Panc1 (cell line): ENCODE data around the gene ARHGAP44. TPM values are rescaled to one million over a fixed set of nuclear protein-coding genes. Genes with fewer than 3 reads are reported as not detected.

Source experiments
- ATAC-seq: fragments of 200-7000 bp; cut with Tn5 transposase; 2 replicates; pipeline ENCODE4 v1.9.1; 2020; ENCODE audit warnings: mild to moderate bottlenecking, moderate library complexity
- BruUV-seq: library from RNA; stranded (reverse); fragments of 400-500 nt; replicated peaks from 2 replicates; lab custom pipeline; 2021; lab: Mats Ljungman, UMichigan
- CTCF ChIA-PET: fragments of 300-600 bp; sonication (Branson Sonifier 250); formaldehyde crosslinking; loops from one replicate; lab custom pipeline; 2022; ENCODE audit warnings: antibody characterized with exemption; lab: Charles Lee
- POLR2A ChIA-PET: fragments of 300-600 bp; sonication (Branson Sonifier 250); formaldehyde crosslinking; loops from one replicate; lab custom pipeline; 2022; ENCODE audit warnings: antibody characterized with exemption; lab: Charles Lee
- DNase-seq: peaks from one replicate; pipeline ENCODE4 v3.0.0-alpha.2; 2010; ENCODE audit warnings: low read depth, low spot score
- H3K27ac ChIP-seq: 2 replicates; pipeline ENCODE4 v1.5.1; 2011; ENCODE audit warnings: mild to moderate bottlenecking, low read length, inconsistent platforms
- H3K27me3 ChIP-seq: fragments of 200-500 bp; sonication (Bioruptor generic); 2 replicates; pipeline ENCODE4 v1.6.0; 2014; ENCODE audit warnings: low read length, inconsistent platforms; ENCODE audit not compliant: control insufficient read depth, insufficient read depth
- H3K36me3 ChIP-seq: fragments of 200-500 bp; sonication (Bioruptor generic); 2 replicates; pipeline ENCODE4 v1.5.1; 2014; ENCODE audit warnings: inconsistent platforms, mild to moderate bottlenecking, low read length, moderate library complexity; ENCODE audit not compliant: control insufficient read depth, insufficient read depth
- H3K4me1 ChIP-seq: 2 replicates; pipeline ENCODE4 v1.5.1; 2011; ENCODE audit warnings: inconsistent platforms, mild to moderate bottlenecking, low read length, moderate library complexity; ENCODE audit not compliant: control insufficient read depth, insufficient read depth
- H3K4me3 ChIP-seq, 2 experiments: 2 replicates each; pipeline ENCODE4 v1.5.1; 2011 to 2012; ENCODE audit warnings: low read depth in 2 of 2, low read length in 2 of 2, mild to moderate bottlenecking in 2 of 2, inconsistent platforms in 1 of 2, moderate library complexity in 1 of 2
- H3K9me3 ChIP-seq: fragments of 200-500 bp; sonication (Bioruptor generic); 2 replicates; pipeline ENCODE4 v1.5.1; 2014; ENCODE audit warnings: low read depth, mild to moderate bottlenecking, inconsistent platforms, low read length, moderate library complexity; ENCODE audit not compliant: control insufficient read depth, insufficient read depth
- POLR2AphosphoS5 ChIP-seq: IDR thresholded peaks from 2 replicates; pipeline ENCODE4 v1.6.1; 2012; ENCODE audit warnings: mild to moderate bottlenecking, low read depth, low read length, moderate library complexity
- SIN3A ChIP-seq: IDR thresholded peaks from 2 replicates; pipeline ENCODE4 v1.6.1; 2012; ENCODE audit warnings: low read depth, mild to moderate bottlenecking, low read length, moderate library complexity, borderline replicate concordance; ENCODE audit not compliant: insufficient read depth
- TCF7L2 ChIP-seq: IDR thresholded peaks from 2 replicates; pipeline ENCODE4 v1.6.1; 2011; ENCODE audit warnings: mild to moderate bottlenecking, low read depth, low read length, inconsistent platforms
- in situ Hi-C: cut with HindIII; loops from 2 replicates; pipeline ENCODE4 v1.10.0; 2016; ENCODE audit warnings: low sequenced_read_pairs, low pct_unique_long_range_greater_than_20kb
- intact Hi-C: fragments of 100-400 bp; cut with micrococcal nuclease; formaldehyde crosslinking; loops from one replicate; pipeline ENCODE4 v1.10.0; 2022; ENCODE audit not compliant: unreplicated experiment
- total RNA-seq: library from RNA; stranded (reverse); gene quantifications from one replicate; pipeline ENCODE4 v1.2.1, GENCODE V29; 2021; ENCODE audit not compliant: unreplicated experiment
- TF ChIP-seq, protein P1 (sequence below), 2 experiments: IDR thresholded peaks; 2 replicates each; pipeline ENCODE4 v1.6.1; 2011 to 2012; ENCODE audit warnings: low read depth in 2 of 2, control low read depth in 1 of 2, low read length in 1 of 2, mild to moderate bottlenecking in 1 of 2, moderate library complexity in 1 of 2; ENCODE audit not compliant: insufficient read depth in 1 of 2
- TF ChIP-seq, protein P2 (sequence below): fragments of 450-650 bp; IDR thresholded peaks from 2 replicates; pipeline ENCODE4 v1.5.1; 2017; ENCODE audit warnings: mild to moderate bottlenecking

ARHGAP44 gene
- total RNA-seq, 1 experiment from 2014 or later, result 0.80 TPM

DNA sequence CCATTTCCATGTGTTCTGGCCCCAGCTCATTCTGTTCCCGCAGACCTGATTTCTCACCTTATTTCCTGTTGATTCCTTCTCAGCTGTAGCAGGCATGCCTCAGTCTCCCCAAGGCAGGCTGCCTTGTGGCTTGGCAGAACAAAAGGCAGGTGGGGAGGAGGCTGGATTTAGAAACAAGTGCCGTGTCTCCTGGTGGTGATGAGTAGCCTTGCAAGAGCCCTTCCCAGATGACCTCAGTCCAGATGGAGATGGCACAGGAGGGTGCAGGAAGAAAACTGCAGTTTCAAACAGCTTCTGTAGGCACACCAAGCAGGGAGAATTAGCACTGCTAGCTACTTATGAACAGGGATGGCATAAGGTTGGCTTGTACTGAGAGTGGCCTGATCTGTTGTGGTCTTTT is 64.6 kb downstream of the ARHGAP44 start:
- no peaks in the 10 kb centered on the region for H3K4me1 ChIP-seq
- ATAC-seq (no peak), DNase-seq (no peak)
- no peak overlapping the region for H3K27ac ChIP-seq
- H3K4me3 ChIP-seq, result no peak overlapping the region
- CTCF ChIA-PET, result no interaction called here
- intact Hi-C loops, result no loop called here
- H3K27me3 ChIP-seq, result no peaks in the 10 kb centered on the region
- H3K9me3 ChIP-seq, result no peaks in the 10 kb centered on the region
- in situ Hi-C loops, result no loop called here
- TF ChIP-seq TCF7L2, result no peak
- TF ChIP-seq, protein P1, sequence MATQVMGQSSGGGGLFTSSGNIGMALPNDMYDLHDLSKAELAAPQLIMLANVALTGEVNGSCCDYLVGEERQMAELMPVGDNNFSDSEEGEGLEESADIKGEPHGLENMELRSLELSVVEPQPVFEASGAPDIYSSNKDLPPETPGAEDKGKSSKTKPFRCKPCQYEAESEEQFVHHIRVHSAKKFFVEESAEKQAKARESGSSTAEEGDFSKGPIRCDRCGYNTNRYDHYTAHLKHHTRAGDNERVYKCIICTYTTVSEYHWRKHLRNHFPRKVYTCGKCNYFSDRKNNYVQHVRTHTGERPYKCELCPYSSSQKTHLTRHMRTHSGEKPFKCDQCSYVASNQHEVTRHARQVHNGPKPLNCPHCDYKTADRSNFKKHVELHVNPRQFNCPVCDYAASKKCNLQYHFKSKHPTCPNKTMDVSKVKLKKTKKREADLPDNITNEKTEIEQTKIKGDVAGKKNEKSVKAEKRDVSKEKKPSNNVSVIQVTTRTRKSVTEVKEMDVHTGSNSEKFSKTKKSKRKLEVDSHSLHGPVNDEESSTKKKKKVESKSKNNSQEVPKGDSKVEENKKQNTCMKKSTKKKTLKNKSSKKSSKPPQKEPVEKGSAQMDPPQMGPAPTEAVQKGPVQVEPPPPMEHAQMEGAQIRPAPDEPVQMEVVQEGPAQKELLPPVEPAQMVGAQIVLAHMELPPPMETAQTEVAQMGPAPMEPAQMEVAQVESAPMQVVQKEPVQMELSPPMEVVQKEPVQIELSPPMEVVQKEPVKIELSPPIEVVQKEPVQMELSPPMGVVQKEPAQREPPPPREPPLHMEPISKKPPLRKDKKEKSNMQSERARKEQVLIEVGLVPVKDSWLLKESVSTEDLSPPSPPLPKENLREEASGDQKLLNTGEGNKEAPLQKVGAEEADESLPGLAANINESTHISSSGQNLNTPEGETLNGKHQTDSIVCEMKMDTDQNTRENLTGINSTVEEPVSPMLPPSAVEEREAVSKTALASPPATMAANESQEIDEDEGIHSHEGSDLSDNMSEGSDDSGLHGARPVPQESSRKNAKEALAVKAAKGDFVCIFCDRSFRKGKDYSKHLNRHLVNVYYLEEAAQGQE (IDR thresholded peaks at IDR 0.05; ENCODE audit: insufficient read depth in 1 of 2, low read depth in 2 of 2, low read length in 1 of 2), result no peak
- no peak for TF ChIP-seq SIN3A
- TF ChIP-seq, protein P2, sequence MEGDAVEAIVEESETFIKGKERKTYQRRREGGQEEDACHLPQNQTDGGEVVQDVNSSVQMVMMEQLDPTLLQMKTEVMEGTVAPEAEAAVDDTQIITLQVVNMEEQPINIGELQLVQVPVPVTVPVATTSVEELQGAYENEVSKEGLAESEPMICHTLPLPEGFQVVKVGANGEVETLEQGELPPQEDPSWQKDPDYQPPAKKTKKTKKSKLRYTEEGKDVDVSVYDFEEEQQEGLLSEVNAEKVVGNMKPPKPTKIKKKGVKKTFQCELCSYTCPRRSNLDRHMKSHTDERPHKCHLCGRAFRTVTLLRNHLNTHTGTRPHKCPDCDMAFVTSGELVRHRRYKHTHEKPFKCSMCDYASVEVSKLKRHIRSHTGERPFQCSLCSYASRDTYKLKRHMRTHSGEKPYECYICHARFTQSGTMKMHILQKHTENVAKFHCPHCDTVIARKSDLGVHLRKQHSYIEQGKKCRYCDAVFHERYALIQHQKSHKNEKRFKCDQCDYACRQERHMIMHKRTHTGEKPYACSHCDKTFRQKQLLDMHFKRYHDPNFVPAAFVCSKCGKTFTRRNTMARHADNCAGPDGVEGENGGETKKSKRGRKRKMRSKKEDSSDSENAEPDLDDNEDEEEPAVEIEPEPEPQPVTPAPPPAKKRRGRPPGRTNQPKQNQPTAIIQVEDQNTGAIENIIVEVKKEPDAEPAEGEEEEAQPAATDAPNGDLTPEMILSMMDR, result no peak
- no peak for TF ChIP-seq POLR2AphosphoS5
- POLR2A ChIA-PET, result no interaction called here
- H3K36me3 ChIP-seq, result no peaks in the 10 kb centered on the region
- BruUV-seq, result no TSS peak

DNA sequence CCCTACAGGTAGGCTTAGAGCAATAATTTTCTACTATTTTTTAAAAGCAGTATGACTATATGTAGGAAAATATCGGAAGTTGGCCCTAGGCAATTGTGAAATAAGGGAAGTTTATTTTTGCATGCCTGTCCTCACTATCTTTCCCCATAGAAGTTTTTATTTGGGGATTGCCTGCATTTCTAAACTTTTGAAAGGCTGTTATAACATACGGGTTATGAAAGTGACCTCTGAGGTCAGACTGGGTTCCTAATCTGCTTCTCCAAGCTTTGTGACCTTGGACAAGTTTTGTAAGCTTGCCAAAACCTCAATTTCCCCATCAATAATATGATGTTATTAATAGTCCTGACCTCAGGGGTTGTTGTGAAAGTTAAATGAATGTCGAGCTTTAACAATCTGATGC is 67.1 kb downstream of the ARHGAP44 start:
- Histone ChIP-seq H3K36me3 (no peaks in the 10 kb centered on the region), H3K27ac (no peak overlapping the region), H3K4me1 (no peaks in the 10 kb centered on the region), H3K9me3 (no peaks in the 10 kb centered on the region), H3K27me3 (no peaks in the 10 kb centered on the region), H3K4me3 (no peak overlapping the region)
- in situ Hi-C loops, result no loop called here
- ChIA-PET CTCF (no interaction called here), POLR2A (no interaction called here)
- ATAC-seq (no peak), DNase-seq (no peak)
- TF ChIP-seq TCF7L2 (no peak), SIN3A (no peak), POLR2AphosphoS5 (no peak)
- TF ChIP-seq, protein P2, result no peak
- TF ChIP-seq, protein P1 (IDR thresholded peaks at IDR 0.05; ENCODE audit: insufficient read depth in 1 of 2, low read depth in 2 of 2, low read length in 1 of 2), result no peak
- BruUV-seq, result no TSS peak
- intact Hi-C loops, result no loop called here
